ENCODE results near the gene ZC2HC1C.
A peak's percentile ranks its signal among the peaks of the same experiment; 100 is the strongest.

The ZC2HC1C gene, protein sequence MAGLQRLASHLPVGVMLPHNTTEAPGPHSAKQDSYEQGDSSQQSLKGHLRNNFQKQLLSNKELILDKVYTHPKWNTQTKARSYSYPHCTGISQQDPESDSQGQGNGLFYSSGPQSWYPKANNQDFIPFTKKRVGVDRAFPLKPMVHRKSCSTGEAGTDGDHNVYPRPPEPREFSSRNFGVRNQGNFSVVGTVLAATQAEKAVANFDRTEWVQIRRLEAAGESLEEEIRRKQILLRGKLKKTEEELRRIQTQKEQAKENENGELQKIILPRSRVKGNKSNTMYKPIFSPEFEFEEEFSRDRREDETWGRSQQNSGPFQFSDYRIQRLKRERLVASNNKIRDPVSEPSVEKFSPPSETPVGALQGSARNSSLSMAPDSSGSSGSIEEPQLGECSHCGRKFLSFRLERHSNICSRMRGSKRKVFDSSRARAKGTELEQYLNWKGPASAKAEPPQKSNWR

GRCh38 chr14:75069121-75069810, at the start of gene ZC2HC1C:
Gene ZC2HC1C, plus strand, starts transcription at chr14:75069641. Its CDS starts 933 bp downstream, at chr14:75070574.
- DNase-seq, result peak; percentile 50

GRCh38 chr14:75022655-75023054, 46.8 kb upstream of the ZC2HC1C start:
- DNase-seq, result no peak

DNA sequence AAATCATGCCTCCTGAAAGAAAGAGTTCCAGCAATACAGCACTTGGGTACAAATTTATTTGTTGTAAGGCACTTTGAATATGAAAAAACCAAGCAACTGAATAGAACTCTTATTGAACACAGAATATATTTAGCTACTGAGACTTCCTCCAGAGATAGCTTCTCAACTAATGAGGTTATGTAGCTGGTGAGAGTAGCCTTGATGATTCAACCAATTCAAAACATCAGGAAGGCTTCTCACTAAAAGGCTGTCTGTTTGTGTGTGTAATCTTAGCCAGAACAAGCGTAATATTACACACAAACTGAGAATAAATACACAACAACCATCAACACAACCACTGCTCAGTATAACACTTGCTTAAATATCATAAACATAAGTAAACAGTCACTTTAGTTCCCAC, 46.3 kb upstream of the ZC2HC1C start:
- no peak for DNase-seq

DNA sequence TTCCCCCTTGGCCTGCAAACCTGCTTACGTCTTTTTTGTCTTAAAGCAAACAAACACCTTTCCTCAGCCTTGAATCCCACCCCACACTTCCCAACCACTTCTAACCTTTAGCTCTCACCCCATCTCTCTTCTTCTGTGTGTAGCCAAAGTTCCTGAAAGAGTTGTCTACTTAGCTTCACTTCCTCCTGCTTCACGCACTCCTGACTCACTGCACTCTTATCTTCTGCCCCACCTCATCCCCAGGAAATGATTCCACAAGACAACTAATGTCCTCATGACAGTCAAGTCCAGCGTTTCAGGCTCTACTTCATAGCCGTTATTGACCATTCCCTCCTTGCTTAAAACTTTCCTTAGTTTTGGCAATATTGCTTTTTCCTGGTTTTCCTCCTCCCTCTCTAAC, 44.4 kb upstream of the ZC2HC1C start:
- no peak for DNase-seq

DNA sequence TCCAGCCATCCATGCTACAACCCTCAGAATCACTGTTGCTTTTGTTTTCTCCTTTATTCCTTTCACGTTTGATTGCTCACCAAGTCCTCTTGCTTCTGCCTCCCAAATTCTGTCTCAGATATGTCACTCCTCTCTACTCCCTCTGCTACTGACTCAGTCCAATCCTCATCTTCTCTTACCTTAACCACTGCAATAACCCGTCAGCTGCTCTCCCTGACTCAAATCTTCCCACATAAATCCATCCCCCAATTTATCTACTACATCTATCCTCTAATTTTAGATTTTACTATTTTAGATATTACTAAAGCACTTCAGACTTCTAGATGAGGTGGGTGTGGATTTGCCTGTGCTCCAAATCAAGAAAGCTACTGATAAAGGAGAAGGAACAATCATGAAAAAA, 43.6 kb upstream of the ZC2HC1C start:
- DNase-seq, result no peak

GRCh38 chr14:75030147-75030546, 39.3 kb upstream of the ZC2HC1C start:
- DNase-seq, result no peak

DNA sequence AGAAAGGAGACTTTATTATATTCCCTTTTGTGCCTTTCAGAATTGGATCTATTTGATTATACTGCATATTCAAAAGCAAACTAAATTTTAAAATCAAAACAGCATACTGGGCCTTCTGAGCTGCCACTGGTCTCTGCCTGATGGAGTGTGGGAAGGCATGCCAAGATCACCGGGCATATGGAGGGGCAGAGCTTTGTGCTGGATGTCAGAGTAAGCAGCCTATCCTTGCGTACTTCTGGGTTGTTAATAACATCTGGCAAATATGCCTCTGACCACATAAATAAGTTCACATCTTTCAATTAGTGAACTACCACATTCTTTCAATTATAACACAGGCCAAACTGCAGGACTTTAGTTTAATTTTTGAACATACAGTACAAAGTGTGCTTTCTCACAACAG, 36.5 kb upstream of the ZC2HC1C start:
- no peak for DNase-seq

- no peak for DNase-seq
These were observed 28.9 kb upstream of the ZC2HC1C start for GRCh38 chr14:75040507-75040906.

GRCh38 chr14:75040959-75041358, 28.5 kb upstream of the ZC2HC1C start:
- DNase-seq, result no peak

GRCh38 chr14:75041613-75042012, 27.8 kb upstream of the ZC2HC1C start:
- DNase-seq, result no peak

- no peak for DNase-seq
These were observed 27.4 kb upstream of the ZC2HC1C start for GRCh38 chr14:75042035-75042434.

GRCh38 chr14:75044322-75044721, 25.1 kb upstream of the ZC2HC1C start:
- no peak for DNase-seq

DNA sequence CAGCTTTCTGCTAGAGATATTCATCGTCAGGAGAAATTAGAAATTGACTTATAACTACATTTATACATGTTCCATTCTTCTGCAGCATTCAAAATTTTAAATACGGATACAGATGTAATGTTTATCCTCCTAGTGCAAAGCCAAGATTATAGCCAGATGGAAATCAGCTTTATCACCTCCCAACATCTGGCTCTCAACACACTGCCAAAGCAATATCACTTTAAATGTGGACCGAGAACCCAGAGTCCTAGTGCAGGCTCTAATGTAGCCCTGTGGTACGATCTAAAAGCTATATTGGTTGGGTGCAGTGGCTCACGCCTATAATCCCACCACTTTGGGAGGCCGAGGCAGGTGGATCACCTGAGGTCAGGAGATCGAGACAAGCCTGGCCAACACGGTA, 24.7 kb upstream of the ZC2HC1C start:
- DNase-seq, result no peak

- DNase-seq, result no peak
These were observed 23.2 kb upstream of the ZC2HC1C start for GRCh38 chr14:75046275-75046674.

DNA sequence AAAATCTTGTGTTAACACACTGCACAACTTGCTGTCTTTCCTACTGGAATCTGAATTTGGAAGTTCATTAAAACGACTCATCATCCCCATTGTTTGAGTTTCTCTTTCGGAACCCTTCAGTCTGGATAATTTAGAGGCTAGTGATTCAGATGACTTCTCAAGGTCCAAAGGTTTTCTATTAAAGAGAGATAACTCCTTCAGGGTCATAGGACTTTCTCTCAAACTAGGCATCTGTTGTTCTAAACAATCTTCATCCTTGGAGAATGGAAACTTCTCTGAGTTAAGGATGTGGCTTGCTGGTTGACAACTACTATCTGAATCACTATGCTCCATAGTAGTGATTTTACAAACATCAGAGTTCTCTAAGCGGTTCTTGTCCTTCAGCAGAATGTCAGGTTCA, 22.5 kb upstream of the ZC2HC1C start:
- DNase-seq, result no peak

GRCh38 chr14:75047506-75047905, 21.9 kb upstream of the ZC2HC1C start:
- DNase-seq, result no peak

DNA sequence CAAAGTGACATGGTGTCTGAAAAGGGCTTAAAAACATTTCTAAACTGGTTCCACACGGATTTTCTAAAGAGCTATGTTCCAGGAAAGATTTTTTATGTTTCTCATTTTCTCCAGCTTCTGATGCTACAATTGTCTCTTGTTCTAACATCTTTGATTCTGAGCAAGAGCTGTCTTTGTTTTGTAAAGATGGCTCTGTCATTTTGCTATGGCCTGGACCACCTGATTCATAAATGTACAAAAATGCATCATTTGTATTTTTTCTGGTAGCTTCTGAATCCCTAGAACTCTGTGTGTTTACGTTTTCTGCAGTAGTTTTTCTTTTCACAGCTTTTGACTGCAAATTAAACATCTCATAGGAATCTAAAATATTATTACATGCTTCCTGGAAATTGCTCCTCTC, 21.3 kb upstream of the ZC2HC1C start:
- no peak for DNase-seq

- no peak for DNase-seq
These were observed 20.3 kb upstream of the ZC2HC1C start for GRCh38 chr14:75049136-75049535.

DNA sequence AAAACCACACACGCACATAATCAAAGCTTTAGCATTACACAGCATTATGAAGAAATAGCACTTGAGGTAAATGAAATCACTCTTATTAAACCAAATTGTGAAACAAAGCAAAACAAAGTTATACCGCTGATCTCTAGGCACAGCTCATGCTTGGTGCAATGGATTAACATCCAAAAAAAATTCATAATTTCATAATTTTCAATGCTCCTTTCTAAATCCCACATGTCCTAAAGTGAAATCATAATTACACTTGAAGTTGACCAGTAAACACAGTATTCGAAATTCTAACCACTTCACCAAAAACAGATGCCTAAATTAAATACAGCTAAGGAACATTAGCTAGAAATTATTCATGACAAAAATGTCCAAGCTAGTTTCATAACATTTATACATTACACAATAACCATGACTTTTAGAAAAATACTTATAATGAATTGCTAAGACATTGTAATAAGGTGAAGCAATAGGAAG, 19.7 kb upstream of the ZC2HC1C start:
- no peak for DNase-seq

DNA sequence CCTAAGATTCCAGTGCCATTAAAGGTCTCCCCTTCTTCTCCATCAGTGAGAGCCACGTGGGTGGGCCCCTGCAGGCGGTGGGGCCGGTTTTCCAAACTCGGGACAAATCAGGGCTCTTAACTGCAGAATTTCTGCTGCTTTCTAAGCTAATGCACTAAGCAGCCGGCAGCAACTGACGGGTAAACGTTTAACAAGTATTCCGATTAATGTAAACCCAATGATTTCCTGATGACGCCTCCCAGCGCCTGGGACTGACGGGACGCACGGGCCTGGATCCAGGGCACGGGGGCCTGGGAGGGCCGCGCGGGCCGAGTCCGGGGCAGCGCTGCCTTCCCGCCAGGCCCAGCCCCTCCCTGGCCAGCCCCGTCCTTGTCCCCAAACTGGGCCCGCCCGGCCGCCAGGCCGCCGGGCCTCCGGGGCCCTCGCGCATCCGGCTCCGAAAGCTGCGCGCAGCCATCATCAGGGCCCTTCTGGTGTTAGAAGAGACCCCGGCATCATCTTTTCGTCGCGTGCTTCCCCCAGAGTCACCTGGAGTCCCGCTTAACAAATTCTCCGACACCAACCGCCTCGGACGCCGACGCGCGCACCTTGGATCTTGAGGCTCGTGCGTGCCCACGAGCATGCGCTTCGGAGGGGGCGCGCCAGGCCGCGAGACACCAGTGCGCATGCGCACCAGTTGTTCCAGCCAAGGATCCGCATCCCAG, 18.4 kb upstream of the ZC2HC1C start, which contains the start of gene MLH3:
Gene MLH3 (minus strand): TSS at position 616 of the 704 bp plus-strand sequence. CDS start 1,812 bp downstream, outside the sequence.
- peak; percentile 79 for DNase-seq

GRCh38 chr14:75051556-75051899, 17.9 kb upstream of the ZC2HC1C start:
- DNase-seq, result no peak

DNA sequence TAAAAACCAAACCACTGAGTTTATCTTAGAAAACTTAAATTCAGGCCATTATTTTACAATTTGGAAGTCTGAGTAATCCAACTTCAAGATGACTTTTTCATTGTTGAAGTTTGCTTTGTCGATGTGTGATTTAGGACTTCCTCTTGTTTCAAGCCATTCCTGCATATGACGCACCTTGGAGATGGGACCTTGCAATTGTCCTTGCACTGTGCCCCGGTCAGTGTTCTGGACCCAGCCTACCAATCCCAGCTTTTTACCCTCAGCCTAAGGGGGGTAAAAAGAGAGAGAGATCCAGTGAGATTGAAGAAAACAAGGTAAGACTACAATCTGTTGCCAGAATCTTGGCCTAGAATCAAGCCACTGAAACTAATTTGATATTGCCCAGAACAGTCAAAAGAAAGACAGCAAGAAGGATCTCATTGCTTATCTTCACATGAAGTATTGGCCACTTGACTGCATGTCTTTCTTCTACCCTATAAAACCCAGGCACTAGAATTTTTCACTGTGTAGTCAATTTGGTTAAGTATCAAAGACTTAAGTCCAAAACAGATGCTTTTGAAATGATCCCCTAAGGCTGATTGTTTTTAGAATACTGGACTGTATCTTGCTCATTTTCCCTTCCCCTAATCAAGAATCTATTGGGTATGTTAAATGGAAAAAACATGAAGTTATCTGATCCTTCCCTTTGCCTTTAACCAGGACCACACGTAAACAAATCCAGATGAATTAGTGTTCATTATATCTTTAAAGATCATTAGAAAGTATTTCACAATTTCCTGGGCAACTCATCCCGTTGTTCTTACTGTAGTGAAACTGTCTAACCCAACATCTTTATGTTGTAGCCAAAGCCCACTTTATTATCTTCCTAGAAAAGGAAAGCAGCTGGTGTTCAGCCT, 15.8 kb upstream of the ZC2HC1C start:
- no peak for DNase-seq
